ENCODE results near the gene SIK2.
A peak's percentile ranks its signal among the peaks of the same experiment; 100 is the strongest.
"Not testable (repeated sequence)": the region's sequence is repeated elsewhere in the genome, so short reads cannot be mapped to it uniquely, and the experiment has no call there.

SIK2 gene

GRCh38 chr11:111703576-111703975, 101.3 kb downstream of the SIK2 start:
- DNase-seq = no peak

DNA sequence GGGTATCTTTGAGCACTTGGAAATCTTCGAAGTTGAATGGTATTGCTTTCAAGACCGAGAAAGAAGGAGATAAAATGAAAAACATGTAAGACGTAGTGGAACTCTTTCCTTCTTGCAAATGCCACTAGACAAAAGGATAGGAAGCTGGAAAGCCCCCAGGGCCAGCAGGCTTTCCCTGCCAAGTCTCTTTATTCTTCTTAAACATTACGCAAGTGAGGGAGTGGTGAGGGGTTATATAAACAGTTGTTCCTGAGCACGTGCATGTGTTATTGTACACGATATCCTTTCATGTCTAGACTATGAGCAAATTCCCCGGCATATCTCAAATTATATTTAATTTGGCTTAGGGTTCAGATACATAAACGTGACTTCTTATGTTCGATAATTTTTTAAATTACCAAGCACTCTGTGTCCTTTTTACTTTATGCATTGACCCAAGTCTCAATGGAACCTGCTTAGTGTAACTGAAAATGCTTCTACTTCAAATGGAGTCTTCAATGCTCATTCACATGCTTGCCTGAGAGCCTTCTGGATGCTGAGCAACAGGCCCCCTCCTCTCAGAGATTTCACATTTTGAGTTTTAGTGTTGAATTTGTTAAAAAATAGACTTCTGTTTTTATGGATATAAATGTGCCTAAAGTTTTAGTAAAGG, 104.9 kb downstream of the SIK2 start:
- DNase-seq = peak; percentile 54

DNA sequence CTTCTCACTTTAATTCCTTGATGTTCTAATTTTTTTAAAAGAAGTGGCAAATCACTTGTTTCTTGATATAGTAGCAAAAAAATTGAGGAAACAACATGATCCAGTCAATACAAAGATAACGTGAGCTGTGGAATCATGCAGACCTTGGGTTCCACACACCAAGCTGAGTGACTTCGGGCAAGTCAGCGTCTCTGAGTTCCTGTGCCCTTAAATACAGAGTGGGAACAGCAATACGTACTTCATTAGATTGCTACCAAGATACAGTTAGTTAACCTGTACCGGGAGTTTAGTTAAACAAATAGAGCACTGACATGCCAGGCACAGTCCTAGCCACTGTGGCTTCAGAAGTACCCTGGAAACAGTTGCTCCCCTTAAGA, 105.4 kb downstream of the SIK2 start:
- no peak for DNase-seq

GRCh38 chr11:111714522-111714921, 112.3 kb downstream of the SIK2 start:
- DNase-seq = no peak

- DNase-seq = no peak
Measured at GRCh38 chr11:111715142-111715816, 113.0 kb downstream of the SIK2 start.

- DNase-seq = not testable (repeated sequence)
Measured at GRCh38 chr11:111717660-111718059, 115.4 kb downstream of the SIK2 start.

- peak; percentile 69 for DNase-seq
Measured at GRCh38 chr11:111718436-111718835, 116.2 kb downstream of the SIK2 start.

- DNase-seq = peak; percentile 30
Measured at GRCh38 chr11:111718859-111719258, 116.6 kb downstream of the SIK2 start.

DNA sequence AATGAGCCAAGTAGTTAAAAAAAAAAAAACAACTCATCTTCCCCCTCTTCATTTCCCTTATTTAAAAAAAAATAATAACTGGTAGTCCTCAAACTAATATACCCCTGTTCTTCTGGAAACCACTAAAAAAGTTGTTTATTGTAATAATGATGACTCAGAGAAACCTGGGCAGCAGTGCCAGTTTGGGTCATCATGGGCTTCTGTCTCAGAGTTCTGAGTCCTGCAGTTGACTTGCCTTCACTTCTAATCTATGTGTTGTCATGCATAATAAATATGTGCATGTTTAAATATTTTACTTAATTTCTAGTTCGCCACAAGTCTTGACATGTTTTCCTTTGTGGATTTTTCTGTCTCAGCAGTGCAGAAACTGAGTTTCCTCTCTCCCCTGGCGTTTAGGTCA, 117.1 kb downstream of the SIK2 start:
- DNase-seq = peak; percentile 33

DNA sequence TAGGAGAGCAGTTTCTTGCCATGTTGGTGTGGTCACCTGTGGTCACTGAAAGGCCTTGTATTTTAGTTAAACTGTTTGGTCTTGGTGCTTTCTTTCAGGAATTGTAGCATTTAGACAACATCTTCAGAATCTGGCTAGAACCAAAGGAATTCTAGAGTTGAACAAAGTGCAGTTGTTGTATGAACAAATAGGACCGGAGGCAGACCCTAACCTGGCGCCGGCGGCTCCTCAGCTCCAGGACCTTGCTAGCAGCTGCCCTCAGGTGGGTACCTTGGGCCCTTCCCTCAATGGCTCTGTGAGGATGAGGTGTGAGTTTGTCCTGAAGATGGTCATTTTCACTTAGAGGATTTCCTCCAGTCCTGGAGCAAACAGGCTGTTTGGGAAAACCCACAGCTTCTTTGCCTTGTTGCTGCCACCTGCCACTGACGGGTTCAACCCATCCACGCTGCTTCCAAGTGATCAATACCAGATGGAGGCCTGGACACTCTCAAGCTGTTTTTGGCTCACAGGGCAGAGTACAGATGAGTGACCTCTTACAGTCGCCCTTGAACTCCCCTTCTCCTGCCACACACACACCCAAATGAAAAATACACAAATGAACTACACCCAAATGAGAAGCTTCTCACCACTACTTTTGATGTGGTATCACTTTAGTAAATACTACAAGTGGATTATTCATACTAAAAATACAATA, 118.7 kb downstream of the SIK2 start:
- DNase-seq = no peak

DNA sequence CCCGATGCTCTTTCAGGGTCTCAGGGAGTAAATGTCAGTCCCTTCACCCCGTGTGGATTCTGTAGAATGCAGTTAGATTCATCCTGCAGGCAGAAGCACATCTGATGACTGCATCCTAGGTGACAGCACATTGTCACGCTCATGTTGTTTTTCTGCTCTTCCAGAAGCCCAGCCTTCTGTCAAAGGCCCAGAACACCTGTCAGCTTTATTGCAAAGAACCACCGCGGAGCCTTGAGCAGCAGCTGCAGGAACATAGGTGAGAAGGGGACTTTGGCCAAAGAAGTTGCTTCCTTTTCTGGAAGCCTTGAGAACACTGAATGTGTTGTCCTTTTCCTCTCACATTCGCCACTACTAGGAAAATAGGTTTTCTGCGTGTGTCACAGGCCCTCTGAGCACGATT, 120.3 kb downstream of the SIK2 start:
- no peak for DNase-seq

GRCh38 chr11:111723595-111723994, 121.3 kb downstream of the SIK2 start:
- no peak for DNase-seq

- no peak for DNase-seq
Measured at GRCh38 chr11:111724615-111725129, 122.4 kb downstream of the SIK2 start.

- no peak for DNase-seq
Measured at GRCh38 chr11:111725621-111726020, 123.4 kb downstream of the SIK2 start.

- DNase-seq = no peak
Measured at GRCh38 chr11:111726301-111726713, 124.1 kb downstream of the SIK2 start.

DNA sequence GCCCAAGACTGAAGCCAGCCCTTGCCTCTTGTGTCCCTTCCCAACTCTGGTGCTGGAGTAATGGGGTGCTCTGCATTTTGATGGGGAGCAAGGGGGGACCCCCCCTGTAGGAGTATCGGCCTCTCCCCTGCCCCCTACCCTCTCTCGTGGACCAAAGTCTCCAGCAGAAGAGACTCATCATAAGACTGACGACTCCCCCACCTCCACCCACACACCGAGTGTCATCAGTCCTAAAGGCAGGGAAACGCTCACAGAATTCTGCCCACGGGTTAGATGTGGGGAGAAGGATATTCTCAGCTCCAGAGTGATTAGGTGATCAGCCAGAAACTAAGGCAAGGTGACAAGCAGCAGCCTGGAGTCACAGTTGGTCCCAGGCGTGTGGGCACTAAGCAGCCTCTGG, 125.2 kb downstream of the SIK2 start:
- DNase-seq = no peak

- DNase-seq = no peak
Measured at GRCh38 chr11:111729071-111729830, 127.0 kb downstream of the SIK2 start.

DNA sequence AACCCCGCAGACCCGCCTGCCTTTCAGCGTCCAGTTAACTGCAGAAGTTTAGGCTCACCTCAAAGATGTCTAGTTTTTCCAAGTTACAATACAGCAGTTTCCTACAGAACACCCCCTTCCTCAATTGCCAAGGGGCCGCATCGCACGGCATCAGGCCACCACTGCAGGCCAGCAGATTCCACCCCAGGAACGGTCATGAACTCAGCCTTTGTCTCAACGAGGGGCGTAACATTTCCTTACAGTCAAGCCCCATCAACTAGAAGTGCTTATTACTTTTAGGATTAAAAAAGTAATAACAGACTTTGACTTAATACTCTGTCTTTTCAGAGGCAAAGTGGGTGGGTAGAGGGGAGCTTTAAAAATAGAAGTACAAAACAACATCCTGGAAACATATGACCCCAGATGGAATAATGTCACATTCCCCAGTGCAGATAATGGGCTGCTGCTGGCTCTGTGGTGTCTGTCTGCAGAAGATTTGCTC, 127.6 kb downstream of the SIK2 start:
- no peak for DNase-seq

GRCh38 chr11:111730871-111731591, 128.8 kb downstream of the SIK2 start:
- peak; percentile 29 for DNase-seq

- no peak for DNase-seq
Measured at GRCh38 chr11:111731821-111732220, 129.6 kb downstream of the SIK2 start.

- peak; percentile 83 for DNase-seq
Measured at GRCh38 chr11:111733016-111733415, 130.8 kb downstream of the SIK2 start.

- DNase-seq = no peak
Measured at GRCh38 chr11:111733611-111734088, 131.4 kb downstream of the SIK2 start.
